Measurements from ENCODE around the gene CCDC92.

- TF ChIP-seq CTCF (IDR thresholded peaks at IDR 0.05) = no peak
- no peak for TF ChIP-seq EZH2 (IDR thresholded peaks at IDR 0.05; ENCODE audit: borderline replicate concordance, insufficient read depth, low read depth, low read length, poor library complexity, severe bottlenecking)
These were observed 6.9 kb upstream of the CCDC92 start for GRCh38 chr12:123979566-123979965.
